GM12873 (cell line): ENCODE results near the gene LMBR1L.

Source experiments
- TF ChIP-seq, protein P1 (sequence below): IDR thresholded peaks from 2 replicates; pipeline ENCODE4 v1.5.1; 2012; ENCODE audit warnings: low read depth, mild to moderate bottlenecking, moderate library complexity, low read length, control low read depth; ENCODE audit not compliant: insufficient read depth; ENCODE audit errors: missing control alignments

Gene LMBR1L

DNA sequence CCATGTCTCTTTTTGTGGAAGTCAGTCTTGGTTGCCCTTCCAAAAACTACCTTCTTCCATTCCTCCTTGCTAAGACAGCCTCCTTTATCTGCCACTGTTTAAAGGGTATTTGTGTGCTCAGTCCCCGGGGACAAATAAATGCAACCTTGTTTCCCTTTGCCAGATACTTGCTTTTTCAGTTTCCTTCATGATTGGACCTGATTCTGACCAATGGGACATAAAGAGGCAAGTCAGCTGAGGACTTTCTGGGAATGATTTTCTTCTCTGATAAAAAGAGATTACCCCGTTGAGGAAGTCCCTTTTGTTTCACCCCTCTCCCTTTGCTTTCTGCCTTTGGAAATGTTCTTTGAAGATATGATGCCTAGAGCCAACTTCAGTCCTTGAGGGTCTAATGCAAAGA, 27.9 kb upstream of the LMBR1L start:
- TF ChIP-seq, protein P1, sequence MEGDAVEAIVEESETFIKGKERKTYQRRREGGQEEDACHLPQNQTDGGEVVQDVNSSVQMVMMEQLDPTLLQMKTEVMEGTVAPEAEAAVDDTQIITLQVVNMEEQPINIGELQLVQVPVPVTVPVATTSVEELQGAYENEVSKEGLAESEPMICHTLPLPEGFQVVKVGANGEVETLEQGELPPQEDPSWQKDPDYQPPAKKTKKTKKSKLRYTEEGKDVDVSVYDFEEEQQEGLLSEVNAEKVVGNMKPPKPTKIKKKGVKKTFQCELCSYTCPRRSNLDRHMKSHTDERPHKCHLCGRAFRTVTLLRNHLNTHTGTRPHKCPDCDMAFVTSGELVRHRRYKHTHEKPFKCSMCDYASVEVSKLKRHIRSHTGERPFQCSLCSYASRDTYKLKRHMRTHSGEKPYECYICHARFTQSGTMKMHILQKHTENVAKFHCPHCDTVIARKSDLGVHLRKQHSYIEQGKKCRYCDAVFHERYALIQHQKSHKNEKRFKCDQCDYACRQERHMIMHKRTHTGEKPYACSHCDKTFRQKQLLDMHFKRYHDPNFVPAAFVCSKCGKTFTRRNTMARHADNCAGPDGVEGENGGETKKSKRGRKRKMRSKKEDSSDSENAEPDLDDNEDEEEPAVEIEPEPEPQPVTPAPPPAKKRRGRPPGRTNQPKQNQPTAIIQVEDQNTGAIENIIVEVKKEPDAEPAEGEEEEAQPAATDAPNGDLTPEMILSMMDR, result no peak

DNA sequence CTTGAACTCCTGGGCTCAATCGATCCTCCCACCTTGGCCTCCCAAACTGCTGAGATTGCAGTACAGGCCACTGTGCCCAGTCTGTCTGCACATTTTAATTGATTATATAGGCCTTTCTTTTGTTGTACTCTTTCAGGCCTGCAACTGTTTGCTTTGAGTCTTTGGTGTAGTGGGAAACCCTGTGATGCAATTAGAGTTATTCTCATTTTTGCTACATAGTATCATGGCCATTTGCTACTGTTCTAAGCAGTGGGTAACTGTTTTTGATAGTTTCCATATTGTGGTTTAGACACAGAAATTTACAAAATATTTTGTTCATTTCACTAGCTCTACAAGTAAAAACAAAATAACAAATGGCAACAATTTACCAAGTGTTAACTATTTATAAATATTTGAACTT, 26.8 kb upstream of the LMBR1L start:
- TF ChIP-seq, protein P1, result no peak

DNA sequence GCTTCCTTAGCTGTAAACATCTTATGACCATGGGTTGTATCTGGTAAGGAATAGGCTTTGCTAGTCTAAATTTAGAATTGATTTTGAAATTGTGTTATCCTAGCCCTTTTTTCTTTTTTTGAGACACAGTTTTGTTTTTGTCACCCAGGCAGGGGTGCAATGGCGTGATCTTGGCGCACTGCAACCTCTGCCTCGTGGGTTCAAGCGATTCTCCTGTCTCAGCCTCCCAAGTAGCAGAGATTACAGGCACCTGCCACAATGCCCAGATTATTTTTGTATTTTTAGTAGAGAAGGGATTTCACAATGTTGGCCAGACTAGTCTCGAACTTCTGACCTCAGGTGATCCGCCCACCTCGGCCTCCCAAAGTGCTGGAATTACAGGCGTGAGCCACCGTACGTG, 22.9 kb upstream of the LMBR1L start:
- TF ChIP-seq, protein P1, result no peak

DNA sequence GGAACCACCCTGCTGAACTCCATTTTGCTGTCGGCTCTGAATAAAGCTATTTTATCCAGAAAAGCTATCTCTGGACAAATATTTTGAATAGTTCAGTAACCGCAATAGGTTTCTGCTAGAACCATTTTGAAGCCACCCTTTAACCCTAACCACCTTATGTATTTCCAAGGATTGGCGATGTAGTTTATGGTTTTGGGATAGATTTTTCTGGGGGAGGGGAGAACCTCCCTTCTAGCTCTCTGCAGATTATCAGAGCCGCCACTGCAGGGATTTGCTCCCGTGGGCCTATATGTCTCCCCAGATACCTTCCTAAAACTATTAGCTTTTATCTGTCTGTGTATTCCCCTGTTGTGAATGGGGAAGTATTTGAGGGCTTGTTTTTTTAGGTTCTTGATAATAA, 22.4 kb upstream of the LMBR1L start:
- TF ChIP-seq, protein P1, result no peak

DNA sequence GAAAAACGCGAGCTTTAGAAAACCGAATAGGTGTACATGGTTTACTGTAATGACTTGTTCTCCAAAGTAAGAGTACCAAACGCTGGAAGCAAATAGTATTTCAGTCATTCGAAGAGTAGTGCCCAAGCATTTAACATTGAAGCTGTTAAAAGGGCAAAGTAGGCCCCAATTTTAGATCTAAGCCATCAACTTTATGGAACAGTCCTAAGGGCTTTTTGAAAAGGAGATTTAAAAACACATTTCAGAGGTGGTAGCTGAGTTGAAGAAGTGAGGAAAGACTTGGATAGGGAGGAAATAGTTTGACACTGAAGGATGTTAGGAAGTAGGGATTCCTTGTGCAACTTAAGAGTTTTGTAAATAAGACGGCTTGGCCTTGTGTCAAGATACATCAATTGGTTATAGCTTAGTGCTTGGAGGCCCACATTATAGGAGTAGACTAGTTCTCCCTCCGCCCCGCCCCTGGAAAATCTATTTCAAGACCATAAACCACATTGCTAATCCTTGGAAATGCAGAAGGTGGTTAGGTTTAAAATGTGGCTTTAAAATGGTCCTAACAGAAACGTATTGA, 21.3 kb upstream of the LMBR1L start:
- TF ChIP-seq, protein P1, result no peak

DNA sequence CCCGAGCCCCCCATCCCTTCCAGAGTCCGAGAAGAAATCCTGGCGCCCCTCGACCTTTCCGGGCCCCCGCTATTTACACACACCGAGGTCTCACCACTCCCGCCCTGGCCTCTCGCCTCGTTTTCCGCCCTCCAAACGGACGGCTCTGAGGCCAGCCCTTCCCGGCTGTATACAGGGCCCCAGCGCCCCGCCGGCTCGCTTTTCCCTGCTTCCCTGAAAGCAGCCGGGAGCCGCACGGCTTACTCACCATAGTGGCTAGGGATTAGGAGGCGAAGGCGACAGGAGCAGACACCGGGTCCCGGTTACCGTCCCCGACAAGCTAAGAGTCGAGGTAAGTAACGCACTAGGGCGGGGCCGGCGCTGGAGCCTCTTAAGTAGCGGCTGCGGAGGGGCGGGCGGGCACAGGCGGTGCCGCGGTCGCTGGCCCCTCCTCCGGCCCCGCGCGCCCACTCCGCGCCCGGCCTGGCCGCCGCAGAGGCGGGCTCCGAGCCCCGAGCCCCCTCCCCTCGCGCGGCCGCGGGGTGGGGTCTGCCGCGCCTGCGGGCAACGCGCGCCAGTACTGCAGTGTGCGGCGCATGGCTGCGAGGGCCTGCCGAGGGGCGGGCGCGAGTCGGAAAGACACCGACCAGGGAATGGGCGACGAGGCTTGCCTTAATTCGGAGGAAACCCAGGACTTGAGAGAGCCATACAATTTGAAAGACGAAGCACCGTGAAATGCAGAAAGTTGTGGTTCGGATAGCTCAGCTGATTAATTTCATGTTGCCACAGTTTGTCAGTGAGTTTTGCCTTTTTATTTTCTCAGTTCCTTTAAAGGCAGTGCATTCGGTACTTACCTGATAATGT, 20.6 kb upstream of the LMBR1L start, which contains the start of gene TUBA1B:
Gene TUBA1B, minus strand, starts transcription at position 345 of the 843 bp plus-strand sequence. Its CDS starts 95 bp downstream, at position 250.
- TF ChIP-seq, protein P1, result no peak
